NCI-H146 (cell line): ENCODE results near the gene MLLT3.
"Not testable (repeated sequence)": the region's sequence is repeated elsewhere in the genome, so short reads cannot be mapped to it uniquely, and the experiment has no call there.

Experiments
- DNase-seq: peaks from one replicate; lab custom pipeline; 2025; lab: John Stamatoyannopoulos, UW

The MLLT3 gene

DNA sequence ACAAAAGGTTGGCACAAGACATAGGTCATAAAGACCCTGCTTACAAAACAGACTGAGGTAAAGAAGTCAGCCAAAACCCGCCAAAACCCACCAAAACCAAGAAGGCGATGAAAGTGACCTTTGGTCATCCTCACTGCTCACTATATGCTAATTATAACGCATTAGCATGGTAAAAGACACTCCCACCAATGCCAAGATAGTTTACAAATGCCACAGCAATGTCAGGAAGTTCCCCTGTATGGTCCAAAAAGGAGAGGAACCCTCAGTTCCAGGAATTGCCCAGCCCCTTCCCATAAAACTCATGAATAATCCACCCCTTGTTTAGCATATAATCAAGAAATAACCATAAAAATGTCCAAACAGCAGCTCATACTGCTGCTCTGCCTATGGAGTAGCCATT is 27.7 kb downstream of the MLLT3 start:
- no peak for DNase-seq

- DNase-seq = no peak
Observed at GRCh38 chr9:20593537-20593936, 28.8 kb downstream of the MLLT3 start.

DNA sequence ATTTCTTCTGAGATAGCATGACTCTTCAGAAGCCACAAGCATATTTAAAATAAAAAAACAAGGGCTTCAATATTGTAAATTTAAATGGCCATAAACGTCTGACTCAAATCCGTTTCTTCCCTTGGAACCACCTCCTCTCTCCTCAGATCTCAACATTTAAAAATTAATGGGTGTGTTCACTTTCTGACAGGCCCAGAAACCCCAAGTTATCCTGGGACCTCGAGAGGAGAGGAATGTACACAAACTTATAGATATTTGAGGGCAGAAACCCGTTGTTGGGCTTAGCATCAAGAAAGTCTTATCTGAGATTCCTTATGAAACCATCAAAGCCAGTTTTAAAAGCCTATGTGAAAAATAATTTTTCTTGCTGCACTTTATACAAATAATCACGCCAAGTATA is 29.2 kb downstream of the MLLT3 start:
- no peak for DNase-seq

GRCh38 chr9:20592673-20593072 is 29.6 kb downstream of the MLLT3 start:
- no peak for DNase-seq

DNA sequence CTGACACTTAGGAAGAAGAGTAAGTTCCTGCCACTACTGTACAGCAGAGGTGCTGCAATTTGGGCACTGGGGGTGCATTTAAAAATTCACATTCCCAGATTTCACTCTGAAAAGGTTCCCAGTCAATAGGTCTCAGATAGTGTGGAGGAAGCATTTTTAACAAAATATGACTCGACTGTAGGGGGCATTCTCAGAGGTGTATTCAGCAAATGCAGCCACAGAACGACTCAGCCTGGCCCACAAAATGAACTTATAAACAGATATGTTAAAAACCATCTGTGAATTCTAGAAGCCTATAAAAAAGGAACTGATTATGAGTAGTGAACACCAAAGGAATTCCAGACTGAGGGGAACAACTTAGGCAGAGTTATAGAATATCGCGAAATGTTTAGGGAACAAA is 31.1 kb downstream of the MLLT3 start:
- no peak for DNase-seq

GRCh38 chr9:20584968-20585643 is 37.2 kb downstream of the MLLT3 start:
- DNase-seq = no peak

GRCh38 chr9:20583088-20583487 is 39.2 kb downstream of the MLLT3 start:
- not testable (repeated sequence) for DNase-seq

- no peak for DNase-seq
Observed at GRCh38 chr9:20582150-20582549, 40.1 kb downstream of the MLLT3 start.

- DNase-seq = no peak
Observed at GRCh38 chr9:20580673-20581072, 41.6 kb downstream of the MLLT3 start.

DNA sequence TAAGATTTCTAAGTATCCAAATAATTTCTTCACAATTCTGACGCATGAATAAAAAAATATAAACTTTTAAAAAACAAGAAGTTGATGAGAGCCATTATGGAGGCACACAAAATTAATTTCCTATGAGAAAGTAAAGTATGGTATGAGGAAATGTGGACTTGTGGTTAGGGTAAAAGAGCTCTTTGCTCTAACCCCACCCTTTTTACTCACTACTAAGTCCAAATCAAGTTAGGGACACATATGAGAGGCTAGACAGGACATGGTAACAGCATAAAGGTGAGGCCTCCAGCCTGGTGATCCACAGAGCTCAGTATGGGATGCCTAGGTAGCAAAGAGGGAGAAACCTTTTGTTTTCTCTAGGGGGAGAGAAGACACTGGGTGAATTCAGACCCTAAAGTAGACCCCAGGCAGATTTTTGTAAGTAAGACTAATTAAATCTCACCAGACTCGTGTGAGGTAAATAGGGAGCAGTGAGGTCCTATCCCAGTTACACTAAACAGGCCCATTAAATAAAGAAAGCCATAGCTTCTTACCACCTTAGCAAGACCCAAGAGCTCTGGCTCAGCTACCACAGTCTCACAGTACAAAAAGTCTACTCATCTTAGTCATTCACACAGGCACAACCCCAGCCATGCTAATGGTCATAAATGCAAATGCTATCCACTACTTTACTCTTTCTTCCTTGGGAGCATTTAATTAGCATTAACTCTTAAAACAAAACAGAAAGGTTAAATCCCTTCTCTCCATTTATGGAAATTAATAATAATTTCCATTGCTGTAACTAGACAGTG is 42.6 kb downstream of the MLLT3 start:
- DNase-seq = no peak

GRCh38 chr9:20573023-20573422 is 49.3 kb downstream of the MLLT3 start:
- no peak for DNase-seq

DNA sequence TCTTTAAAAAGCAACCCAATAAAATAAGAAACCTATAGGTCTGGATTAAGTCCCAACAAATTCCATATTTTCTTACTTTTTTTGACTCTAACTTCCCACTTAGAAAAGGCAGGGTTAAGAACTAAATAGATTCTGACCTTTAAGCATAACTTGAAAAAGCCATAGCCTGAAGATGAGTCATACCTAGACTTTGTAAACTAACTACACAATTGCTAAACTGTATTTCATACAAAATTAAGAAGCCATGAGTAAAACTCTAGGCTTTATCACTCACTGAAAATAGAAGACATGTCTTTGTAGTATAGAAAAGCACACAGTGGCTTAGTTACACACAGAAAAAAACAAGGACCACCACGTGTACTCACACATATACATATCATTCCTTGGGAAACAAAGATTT is 51.5 kb downstream of the MLLT3 start:
- no peak for DNase-seq

DNA sequence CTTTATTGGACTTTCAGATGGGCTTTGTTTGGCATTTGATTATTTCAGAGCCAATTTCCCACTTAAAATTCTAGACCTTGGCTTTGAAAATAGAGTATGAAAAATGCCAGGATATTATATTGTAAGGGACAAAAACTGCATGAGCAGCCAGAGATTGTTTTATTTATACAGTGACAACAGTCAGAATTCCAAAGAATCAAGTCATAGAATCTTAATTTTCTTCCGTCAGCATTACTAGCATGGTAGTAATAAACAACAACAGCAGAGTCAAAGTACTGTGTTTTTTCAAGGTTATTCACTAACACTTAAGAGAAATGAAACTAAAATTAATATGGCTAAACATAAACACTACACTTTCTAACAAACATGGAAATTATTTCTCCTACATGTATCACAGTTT is 52.2 kb downstream of the MLLT3 start:
- no peak for DNase-seq

DNA sequence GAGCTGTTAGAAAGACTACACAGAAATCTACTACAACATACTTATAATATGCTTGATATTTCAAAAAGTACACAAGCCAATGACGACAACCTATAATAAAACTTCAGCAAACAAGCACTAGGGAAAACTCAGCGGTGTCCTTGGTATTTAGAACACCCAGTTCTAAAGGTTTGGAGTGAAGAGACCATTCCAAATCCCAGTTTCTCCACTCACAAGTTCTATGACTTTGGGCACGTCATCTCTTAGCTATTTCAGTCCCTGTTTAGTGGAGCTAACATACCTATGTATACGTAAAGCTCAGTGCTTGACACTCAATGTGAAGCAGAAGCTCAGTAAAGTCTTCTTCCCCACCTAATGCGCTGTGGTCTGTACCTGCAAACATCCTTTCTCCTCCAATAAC is 52.8 kb downstream of the MLLT3 start:
- no peak for DNase-seq

DNA sequence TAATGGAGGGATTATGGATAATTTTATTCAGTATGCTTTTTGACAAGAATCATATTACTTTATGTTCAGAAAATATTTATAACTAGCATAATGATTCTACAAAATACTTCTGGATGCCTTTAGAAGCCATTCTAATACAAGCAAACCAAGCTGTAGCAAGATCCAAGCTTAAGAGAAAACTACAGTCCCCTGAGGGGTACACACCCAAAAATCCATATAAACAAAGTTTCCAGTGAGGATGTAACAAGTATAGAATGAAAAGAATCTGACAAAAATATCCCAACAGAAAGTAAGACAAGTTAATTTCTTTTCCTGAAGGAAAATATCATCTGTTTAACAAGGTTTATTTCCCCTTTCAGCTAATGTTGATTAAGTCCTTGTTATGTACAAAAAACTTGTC is 53.9 kb downstream of the MLLT3 start:
- DNase-seq = no peak

DNA sequence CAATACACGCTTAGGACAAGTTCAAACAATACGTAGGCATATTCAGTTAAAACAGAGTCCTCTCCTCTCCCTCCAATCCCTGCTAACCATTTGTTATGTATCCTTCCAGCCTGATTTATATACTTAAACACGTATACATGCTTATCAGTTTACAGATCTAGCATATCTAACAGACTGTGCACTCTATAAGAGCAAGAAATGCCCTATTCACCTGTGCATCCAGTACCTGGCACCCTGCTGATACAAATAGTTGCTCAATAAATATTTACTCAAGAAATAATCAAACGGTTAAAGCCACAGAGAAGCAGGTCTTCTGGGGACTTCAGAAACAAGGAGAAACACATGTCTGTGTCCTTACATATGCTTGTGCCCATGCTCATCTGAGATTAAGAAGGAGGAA is 55.9 kb downstream of the MLLT3 start:
- DNase-seq = peak; percentile 73

- DNase-seq = no peak
Observed at GRCh38 chr9:20564650-20565049, 57.6 kb downstream of the MLLT3 start.

DNA sequence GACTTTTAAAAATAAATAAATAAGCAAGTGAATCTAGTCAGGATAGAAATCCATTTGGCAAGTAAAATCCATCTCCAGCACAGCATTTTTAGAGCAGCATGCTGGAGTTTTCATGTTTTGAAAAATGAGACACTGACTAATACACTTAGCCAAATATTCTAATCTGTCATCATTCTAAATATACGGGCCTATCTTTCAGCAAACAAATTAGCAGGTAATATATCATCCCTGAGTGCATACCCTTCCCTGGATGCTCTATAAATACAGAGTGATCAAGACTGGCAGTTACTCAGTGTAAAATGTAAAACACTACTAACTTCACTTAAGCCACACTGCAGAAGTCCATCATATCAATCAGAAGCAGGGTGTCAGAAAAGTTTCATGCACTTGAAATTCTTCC is 58.4 kb downstream of the MLLT3 start:
- peak; percentile 48 for DNase-seq

DNA sequence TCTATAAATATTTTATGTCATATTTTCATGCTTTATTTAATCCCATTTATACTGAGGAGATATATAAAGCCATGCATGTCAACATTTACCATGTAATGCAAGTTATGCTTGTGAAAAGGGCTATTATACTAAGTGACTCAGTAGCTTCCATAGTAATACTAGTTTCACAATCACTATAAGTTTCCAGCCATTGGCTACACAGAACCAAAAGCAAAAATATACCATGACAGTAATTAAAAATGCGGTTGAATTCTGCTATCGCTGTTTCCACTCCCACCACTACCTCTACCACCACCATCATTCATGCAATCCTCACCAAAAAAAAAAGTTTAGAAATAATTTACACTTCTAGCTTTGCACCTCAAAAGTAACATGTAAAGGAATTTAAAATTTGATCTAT is 60.2 kb downstream of the MLLT3 start:
- DNase-seq = no peak

DNA sequence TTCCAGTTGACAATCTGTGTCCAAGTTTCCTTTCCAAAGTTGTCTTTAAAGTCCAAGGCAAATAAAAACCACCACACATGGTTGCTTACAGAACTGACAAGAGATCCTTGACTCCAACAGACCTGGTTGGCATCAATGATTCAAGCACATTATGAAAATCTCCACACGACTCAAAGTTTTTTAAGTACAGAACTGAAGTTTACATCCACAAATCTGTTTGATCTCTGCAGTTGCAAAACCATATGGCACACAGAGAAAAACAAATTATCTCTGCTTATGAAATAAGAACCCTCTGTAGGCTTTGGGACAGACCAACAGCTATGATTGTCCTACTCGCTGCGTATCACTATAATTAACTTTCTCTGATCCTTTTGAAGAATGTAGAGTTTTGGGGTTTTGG is 60.8 kb downstream of the MLLT3 start:
- no peak for DNase-seq

- DNase-seq = no peak
Observed at GRCh38 chr9:20559231-20559890, 62.9 kb downstream of the MLLT3 start.

DNA sequence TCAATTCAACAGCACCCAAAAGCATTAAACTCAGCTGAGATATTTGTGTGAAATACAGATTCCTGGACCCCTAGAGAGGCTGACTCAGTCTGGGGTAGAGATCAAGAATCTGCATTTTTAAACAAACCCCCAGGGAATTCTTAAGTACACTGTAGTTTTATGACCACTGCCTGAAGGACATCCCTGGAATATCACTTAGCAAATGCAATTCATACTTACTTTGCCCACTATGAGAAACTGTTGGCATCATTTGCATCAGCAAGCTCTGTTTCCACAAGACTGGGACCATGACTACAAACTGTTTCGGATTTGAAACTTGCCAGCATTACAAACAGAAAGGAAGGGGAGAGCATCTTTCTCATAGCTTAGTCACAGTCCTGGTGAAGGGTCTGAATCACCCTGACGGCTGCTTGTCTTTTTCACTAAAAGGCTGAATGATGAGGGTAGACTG is 63.7 kb downstream of the MLLT3 start:
- no peak for DNase-seq

DNA sequence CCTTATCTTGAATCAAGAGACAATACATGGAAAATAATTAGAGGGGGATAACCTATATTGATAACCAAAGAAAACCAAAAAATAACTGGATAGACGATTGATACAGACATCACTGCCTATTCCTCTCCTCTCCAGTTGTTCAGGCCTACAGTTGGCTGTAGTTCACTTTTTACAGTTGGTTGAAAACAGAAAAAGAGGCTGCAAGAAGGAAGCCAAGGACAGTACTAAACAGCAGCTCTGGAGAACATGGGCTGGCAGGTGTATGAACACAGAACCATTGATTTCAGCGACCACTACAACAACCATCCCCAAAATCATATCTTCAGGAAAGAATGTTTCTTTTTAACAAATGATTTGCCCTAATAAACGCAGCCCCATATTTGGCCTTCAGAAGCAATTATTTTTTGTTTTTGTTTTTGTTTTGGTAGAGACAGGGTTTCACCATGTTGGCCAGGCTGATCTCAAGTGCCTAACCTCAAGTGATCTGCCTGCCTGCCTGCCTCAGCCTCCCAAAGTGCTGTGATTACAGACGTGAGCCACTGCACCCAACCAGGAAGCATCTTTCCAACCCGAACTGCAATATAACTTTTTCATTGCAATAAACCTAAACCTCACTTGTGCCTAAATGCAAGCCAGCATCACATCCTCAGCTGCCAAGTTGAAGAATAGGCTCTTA is 64.3 kb downstream of the MLLT3 start:
- no peak for DNase-seq
